Hepatocyte (in vitro differentiated cells): ENCODE measurements around the gene NKX6-1. TPM values are rescaled to one million over a fixed set of nuclear protein-coding genes. Genes with fewer than 3 reads are reported as not detected.

Experiments
- DNase-seq: peaks from one replicate; pipeline ENCODE4 v3.0.0-alpha.2; 2016; ENCODE audit warnings: low spot score
- H2AFZ ChIP-seq: fragments of 200-600 bp; sonication (generic); 2 replicates; pipeline ENCODE4 v1.6.0; 2016; ENCODE audit warnings: antibody characterized with exemption, mild to moderate bottlenecking
- H3K27ac ChIP-seq: fragments of 200-600 bp; sonication (generic); 2 replicates; pipeline ENCODE4 v1.5.1; 2016; ENCODE audit warnings: mild to moderate bottlenecking
- H3K27me3 ChIP-seq: fragments of 200-600 bp; sonication (generic); 2 replicates; pipeline ENCODE4 v1.6.1; 2016
- H3K36me3 ChIP-seq: fragments of 200-600 bp; sonication (generic); replicated peaks from 2 replicates; pipeline ENCODE4 v1.5.1; 2016; ENCODE audit warnings: low read depth; ENCODE audit not compliant: insufficient read depth
- H3K4me1 ChIP-seq: fragments of 200-600 bp; sonication (generic); 2 replicates; pipeline ENCODE4 v1.5.1; 2016; ENCODE audit warnings: mild to moderate bottlenecking, moderate library complexity; ENCODE audit not compliant: insufficient read depth
- H3K4me2 ChIP-seq: fragments of 200-600 bp; sonication (generic); 2 replicates; pipeline ENCODE4 v1.6.0; 2016
- H3K4me3 ChIP-seq: fragments of 200-600 bp; sonication (generic); 2 replicates; pipeline ENCODE4 v1.5.1; 2016; ENCODE audit warnings: mild to moderate bottlenecking
- H3K79me2 ChIP-seq: fragments of 200-600 bp; sonication (generic); 2 replicates; pipeline ENCODE4 v1.6.0; 2017; ENCODE audit warnings: mild to moderate bottlenecking
- H3K9me2 ChIP-seq: fragments of 200-600 bp; sonication (generic); replicated peaks from 2 replicates; pipeline ENCODE4 v1.6.0; 2017; ENCODE audit warnings: mild to moderate bottlenecking; ENCODE audit not compliant: insufficient read depth
- H3K9me3 ChIP-seq: fragments of 200-600 bp; sonication (generic); 2 replicates; pipeline ENCODE4 v1.5.1; 2016; ENCODE audit warnings: low read depth, mild to moderate bottlenecking
- H4K20me1 ChIP-seq: fragments of 200-600 bp; sonication (generic); 2 replicates; pipeline ENCODE4 v1.6.0; 2016; ENCODE audit warnings: mild to moderate bottlenecking; ENCODE audit not compliant: insufficient read depth, poor library complexity, severe bottlenecking
- CTCF ChIP-seq: fragments of 200-600 bp; sonication (generic); IDR thresholded peaks from 2 replicates; pipeline ENCODE4 v1.5.1; 2016; ENCODE audit warnings: antibody characterized with exemption, mild to moderate bottlenecking; ENCODE audit not compliant: poor library complexity
- EZH2 ChIP-seq: fragments of 200-600 bp; sonication (generic); IDR thresholded peaks from 2 replicates; pipeline ENCODE4 v1.6.1; 2016; ENCODE audit warnings: antibody characterized with exemption, mild to moderate bottlenecking, borderline replicate concordance
- EZH2phosphoT487 ChIP-seq: fragments of 200-600 bp; sonication (generic); IDR thresholded peaks from one replicate; pipeline ENCODE4 v1.6.1; 2018; ENCODE audit warnings: antibody characterized with exemption, mild to moderate bottlenecking, low read depth, moderate library complexity; ENCODE audit not compliant: unreplicated experiment, severe bottlenecking
- WGBS: methylation state at CpG from one replicate; pipeline ENCODE4 v1.1.6; 2016; ENCODE audit warnings: low lambda C conversion rate; ENCODE audit errors: missing lambda C conversion rate; 5-methylcytosine and 5-hydroxymethylcytosine counted together
- polyA plus RNA-seq: library from polyadenylated mRNA; unstranded; fragments of >200 nt; fragmentation: Nextera tagmentation; extraction: Ambion mirVana; gene quantifications from 2 replicates; pipeline ENCODE4 v1.2.1, GENCODE V29; 2016
- total RNA-seq: library from RNA; depleted of rRNA; stranded (reverse); fragments of >200 nt; gene quantifications from 2 replicates; pipeline ENCODE4 v1.2.3, GENCODE V29; 2014

NKX6-1 gene
- total and polyA plus RNA-seq, 2 experiments from 2014 or later = not detected

- Histone ChIP-seq H3K4me3 (no peak overlapping the region), H3K79me2 (no peaks in the 10 kb centered on the region), H3K36me3 (no peaks in the 10 kb centered on the region), H3K4me2 (peak overlapping the region; percentile 64), H3K9me3 (no peaks in the 10 kb centered on the region), H3K27ac (no peak overlapping the region), H3K27me3 (peaks cover 98% of the 10 kb centered on the region), H3K4me1 (peaks cover 7% of the 10 kb centered on the region), H2AFZ (no peak overlapping the region), H4K20me1 (no peaks in the 10 kb centered on the region), H3K9me2 (no peaks in the 10 kb centered on the region)
- no peak for DNase-seq
- 6% methylated on average over 16 of the region's 20 CpGs for WGBS
- TF ChIP-seq CTCF (no peak), EZH2 (peak; percentile 78), EZH2phosphoT487 (no peak)
Measured at GRCh38 chr4:84481860-84482245, 17.2 kb downstream of the NKX6-1 start.

- H3K9me3 ChIP-seq = no peaks in the 10 kb centered on the region
- H4K20me1 ChIP-seq = no peaks in the 10 kb centered on the region
- H3K4me1 ChIP-seq = peaks cover 7% of the 10 kb centered on the region
- no peaks in the 10 kb centered on the region for H3K79me2 ChIP-seq
- TF ChIP-seq EZH2phosphoT487 (peak; percentile 46), EZH2 (peak; percentile 94), CTCF (no peak)
- H3K4me2 ChIP-seq = peak overlapping the region; percentile 64
- H3K9me2 ChIP-seq = no peaks in the 10 kb centered on the region
- whole genome bisulfite sequencing = 9% methylated on average over 42 of the region's 45 CpGs
- DNase-seq = no peak
- peak overlapping the region; percentile 14 for H2AFZ ChIP-seq
- H3K27ac ChIP-seq = no peak overlapping the region
- peaks cover 92% of the 10 kb centered on the region for H3K27me3 ChIP-seq
- no peaks in the 10 kb centered on the region for H3K36me3 ChIP-seq
- no peak overlapping the region for H3K4me3 ChIP-seq
Measured at GRCh38 chr4:84481077-84481859, 17.8 kb downstream of the NKX6-1 start.

- no peak overlapping the region for H3K4me2 ChIP-seq
- no peaks in the 10 kb centered on the region for H3K9me2 ChIP-seq
- peaks cover 7% of the 10 kb centered on the region for H3K4me1 ChIP-seq
- TF ChIP-seq CTCF = no peak
- no peak for TF ChIP-seq EZH2phosphoT487
- TF ChIP-seq EZH2 = no peak
- H3K36me3 ChIP-seq = no peaks in the 10 kb centered on the region
- no peak overlapping the region for H3K27ac ChIP-seq
- no peaks in the 10 kb centered on the region for H4K20me1 ChIP-seq
- H3K4me3 ChIP-seq = no peak overlapping the region
- no peaks in the 10 kb centered on the region for H3K9me3 ChIP-seq
- no peak overlapping the region for H2AFZ ChIP-seq
- WGBS = 56% methylated on average over 4 of the region's 4 CpGs
- H3K79me2 ChIP-seq = no peaks in the 10 kb centered on the region
- no peak for DNase-seq
- H3K27me3 ChIP-seq = peaks cover 80% of the 10 kb centered on the region
Measured at GRCh38 chr4:84480082-84480481, 19.0 kb downstream of the NKX6-1 start.
